ENCODE results near the gene ARFGAP1. TPM values are rescaled to one million over a fixed set of nuclear protein-coding genes. Genes with fewer than 3 reads are reported as not detected.

Gene ARFGAP1
- total RNA-seq, 1 donor from 2014 or later: 78.6 TPM

- TF ChIP-seq CTCF (conservative IDR thresholded peaks at IDR 0.05; ENCODE audit: low read depth, low read length): no peak
- DNase-seq (ENCODE audit: low read depth): no peak
These were observed 32.6 kb upstream of the ARFGAP1 start for GRCh38 chr20:63240004-63240403.

GRCh38 chr20:63241272-63241671 lies 31.3 kb upstream of the ARFGAP1 start:
- TF ChIP-seq CTCF (conservative IDR thresholded peaks at IDR 0.05; ENCODE audit: low read depth, low read length): no peak
- DNase-seq (ENCODE audit: low read depth): no peak
- H3K4me3 ChIP-seq (ENCODE audit: low read depth, low read length): no peak overlapping the region

More at GRCh38 chr20:63240004-63240403, 32.6 kb upstream of the ARFGAP1 start:
- no peak overlapping the region for H3K4me3 ChIP-seq (ENCODE audit: low read depth, low read length)

GRCh38 chr20:63242736-63243135 lies 29.9 kb upstream of the ARFGAP1 start:
- H3K4me3 ChIP-seq (ENCODE audit: low read depth, low read length): no peak overlapping the region
- TF ChIP-seq CTCF (conservative IDR thresholded peaks at IDR 0.05; ENCODE audit: low read depth, low read length): no peak
- no peak for DNase-seq (ENCODE audit: low read depth)

GRCh38 chr20:63243604-63244247 lies 28.9 kb upstream of the ARFGAP1 start:
- no peak for DNase-seq (ENCODE audit: low read depth)
- TF ChIP-seq CTCF (conservative IDR thresholded peaks at IDR 0.05; ENCODE audit: low read depth, low read length): no peak
- H3K4me3 ChIP-seq (ENCODE audit: low read depth, low read length): no peak overlapping the region

- TF ChIP-seq CTCF (conservative IDR thresholded peaks at IDR 0.05; ENCODE audit: low read depth, low read length): no peak
- no peak overlapping the region for H3K4me3 ChIP-seq (ENCODE audit: low read depth, low read length)
- no peak for DNase-seq (ENCODE audit: low read depth)
These were observed 28.1 kb upstream of the ARFGAP1 start for GRCh38 chr20:63244468-63244867.

- peak; percentile 5 for TF ChIP-seq CTCF (conservative IDR thresholded peaks at IDR 0.05; ENCODE audit: low read depth, low read length)
- peak overlapping the region; percentile 6 for H3K4me3 ChIP-seq (ENCODE audit: low read depth, low read length)
- DNase-seq (ENCODE audit: low read depth): no peak
These were observed 25.9 kb upstream of the ARFGAP1 start for GRCh38 chr20:63246490-63247288.
